ENCODE results near the gene IL36A.

IL36A gene

DNA sequence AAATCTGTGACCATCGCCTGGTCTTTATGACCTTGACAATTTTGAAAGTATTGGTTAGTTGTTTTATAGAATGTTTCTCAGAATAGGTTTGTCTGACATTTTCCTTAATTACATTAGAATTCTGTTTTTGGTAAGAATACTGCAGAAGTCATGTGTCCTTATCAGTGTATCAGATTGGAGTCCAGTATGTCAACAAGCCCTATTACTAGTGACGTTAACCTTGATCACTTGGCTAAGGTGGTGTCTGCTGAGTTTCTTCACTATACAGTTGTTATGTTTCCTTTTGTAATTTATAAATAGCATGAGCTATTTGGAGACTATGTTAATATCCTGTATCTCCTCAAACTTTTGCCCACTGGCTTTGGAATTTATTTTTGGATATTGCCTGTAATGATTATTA, 38.2 kb upstream of the IL36A start:
- TF ChIP-seq, protein P1, sequence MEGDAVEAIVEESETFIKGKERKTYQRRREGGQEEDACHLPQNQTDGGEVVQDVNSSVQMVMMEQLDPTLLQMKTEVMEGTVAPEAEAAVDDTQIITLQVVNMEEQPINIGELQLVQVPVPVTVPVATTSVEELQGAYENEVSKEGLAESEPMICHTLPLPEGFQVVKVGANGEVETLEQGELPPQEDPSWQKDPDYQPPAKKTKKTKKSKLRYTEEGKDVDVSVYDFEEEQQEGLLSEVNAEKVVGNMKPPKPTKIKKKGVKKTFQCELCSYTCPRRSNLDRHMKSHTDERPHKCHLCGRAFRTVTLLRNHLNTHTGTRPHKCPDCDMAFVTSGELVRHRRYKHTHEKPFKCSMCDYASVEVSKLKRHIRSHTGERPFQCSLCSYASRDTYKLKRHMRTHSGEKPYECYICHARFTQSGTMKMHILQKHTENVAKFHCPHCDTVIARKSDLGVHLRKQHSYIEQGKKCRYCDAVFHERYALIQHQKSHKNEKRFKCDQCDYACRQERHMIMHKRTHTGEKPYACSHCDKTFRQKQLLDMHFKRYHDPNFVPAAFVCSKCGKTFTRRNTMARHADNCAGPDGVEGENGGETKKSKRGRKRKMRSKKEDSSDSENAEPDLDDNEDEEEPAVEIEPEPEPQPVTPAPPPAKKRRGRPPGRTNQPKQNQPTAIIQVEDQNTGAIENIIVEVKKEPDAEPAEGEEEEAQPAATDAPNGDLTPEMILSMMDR (IDR thresholded peaks at IDR 0.05; ENCODE audit: insufficient read depth, low read depth, low read length, missing control alignments), result no peak
- no peak for DNase-seq (ENCODE audit: low read depth)
- no peak overlapping the region for H3K4me3 ChIP-seq (ENCODE audit: low read depth, low read length)

GRCh38 chr2:112972423-112973086, 32.7 kb upstream of the IL36A start:
- no peak overlapping the region for H3K4me3 ChIP-seq (ENCODE audit: low read depth, low read length)

GRCh38 chr2:112973156-112973555, 32.1 kb upstream of the IL36A start:
- DNase-seq (ENCODE audit: low read depth), result no peak
- TF ChIP-seq, protein P1 (IDR thresholded peaks at IDR 0.05; ENCODE audit: insufficient read depth, low read depth, low read length, missing control alignments), result no peak
- H3K4me3 ChIP-seq (ENCODE audit: low read depth, low read length), result no peak overlapping the region

More at GRCh38 chr2:112972423-112973086, 32.7 kb upstream of the IL36A start:
- TF ChIP-seq, protein P1 (IDR thresholded peaks at IDR 0.05; ENCODE audit: insufficient read depth, low read depth, low read length, missing control alignments), result no peak
- no peak for DNase-seq (ENCODE audit: low read depth)

- peak; percentile 22 for DNase-seq (ENCODE audit: low read depth)
- TF ChIP-seq, protein P1 (IDR thresholded peaks at IDR 0.05; ENCODE audit: insufficient read depth, low read depth, low read length, missing control alignments), result no peak
- H3K4me3 ChIP-seq (ENCODE audit: low read depth, low read length), result no peak within 1 kb of the TSS
Measured at GRCh38 chr2:112977559-112978056, 27.7 kb upstream of the IL36A start, which contains the start of gene IL36G. TSS of gene IL36G (plus strand) at chr2:112978006. CDS start at chr2:112978639, 633 bp downstream.

DNA sequence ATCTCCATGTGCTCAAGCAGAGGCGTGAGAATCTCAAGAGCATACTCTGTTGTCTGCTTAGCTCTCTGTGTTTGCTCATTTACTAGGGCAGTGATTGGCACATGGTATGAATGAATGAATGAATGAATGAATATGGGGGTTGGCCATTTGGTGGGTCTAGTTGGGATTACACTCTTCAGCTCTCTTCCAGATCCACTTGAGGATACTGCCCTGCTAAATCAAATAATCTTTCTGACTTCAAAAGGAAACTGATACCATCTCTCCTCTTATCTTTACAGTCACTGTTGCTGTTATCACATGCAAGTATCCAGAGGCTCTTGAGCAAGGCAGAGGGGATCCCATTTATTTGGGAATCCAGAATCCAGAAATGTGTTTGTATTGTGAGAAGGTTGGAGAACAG, 25.5 kb upstream of the IL36A start:
- no peak for DNase-seq (ENCODE audit: low read depth)
- no peak overlapping the region for H3K4me3 ChIP-seq (ENCODE audit: low read depth, low read length)
- TF ChIP-seq, protein P1 (IDR thresholded peaks at IDR 0.05; ENCODE audit: insufficient read depth, low read depth, low read length, missing control alignments), result no peak

- TF ChIP-seq, protein P1 (IDR thresholded peaks at IDR 0.05; ENCODE audit: insufficient read depth, low read depth, low read length, missing control alignments), result no peak
- no peak for DNase-seq (ENCODE audit: low read depth)
- H3K4me3 ChIP-seq (ENCODE audit: low read depth, low read length), result no peak overlapping the region
Measured at GRCh38 chr2:112980537-112980936, 24.7 kb upstream of the IL36A start.

GRCh38 chr2:112985090-112985489, 20.2 kb upstream of the IL36A start:
- H3K4me3 ChIP-seq (ENCODE audit: low read depth, low read length), result no peak overlapping the region
- TF ChIP-seq, protein P1 (IDR thresholded peaks at IDR 0.05; ENCODE audit: insufficient read depth, low read depth, low read length, missing control alignments), result no peak
- peak; percentile 36 for DNase-seq (ENCODE audit: low read depth)

All from GM12865 (cell line).